Measurements from ENCODE around the gene USP24.
A peak's percentile ranks its signal among the peaks of the same experiment; 100 is the strongest.

USP24 gene

DNA sequence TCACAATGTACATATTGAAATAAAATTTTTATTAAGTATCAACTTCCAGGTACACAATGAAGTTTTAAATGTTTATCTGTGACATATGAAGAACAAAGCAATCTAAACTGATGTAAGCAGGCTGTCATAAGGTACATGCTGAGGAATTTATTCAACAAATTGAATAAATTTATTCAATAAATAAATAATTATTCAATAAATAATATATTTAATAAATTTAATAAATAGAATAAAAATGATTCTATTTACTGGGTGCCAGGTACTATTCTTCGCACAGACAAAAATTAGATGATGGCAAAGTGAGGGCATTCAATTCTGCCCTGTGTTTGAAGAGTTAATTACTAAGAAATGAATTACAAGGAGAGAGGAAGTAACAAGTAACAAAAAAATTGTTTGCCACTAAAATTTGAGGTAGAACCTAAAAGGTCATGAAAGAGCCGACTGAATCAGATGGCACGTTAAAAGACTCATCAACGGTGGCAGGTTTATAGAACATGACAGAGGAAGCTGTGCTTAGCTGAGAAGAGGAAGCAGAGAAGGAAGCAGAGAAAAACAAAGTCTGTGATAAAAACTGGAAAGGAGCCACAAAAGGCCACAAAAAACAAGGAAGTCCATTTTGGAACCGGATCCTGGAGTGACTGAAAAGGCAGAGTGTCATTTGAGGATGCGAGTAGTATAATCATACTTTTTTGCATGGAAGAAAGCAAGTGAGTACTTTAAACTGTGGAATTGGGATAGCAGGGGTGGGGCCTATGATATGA lies 2.2 kb upstream of the USP24 start:
- Histone ChIP-seq H3F3A (ENCODE audit: control insufficient read depth, insufficient read depth) (peaks cover 23% of the 10 kb centered on the region), H3K4me3 (ENCODE audit: low read length) (peak overlapping the region; percentile 95), H3K9me3 (ENCODE audit: control insufficient read depth, insufficient read depth, low read length) (no peaks in the 10 kb centered on the region), H3K9me2 (replicated peaks; ENCODE audit: control insufficient read depth, low read length) (no peaks in the 10 kb centered on the region), H3K27me3 (ENCODE audit: control insufficient read depth, low read length) (no peaks in the 10 kb centered on the region), H3K36me3 (ENCODE audit: control insufficient read depth, low read length) (peaks cover 9% of the 10 kb centered on the region), H3K4me2 (ENCODE audit: low read length) (peak overlapping the region; percentile 98), H4K20me1 (ENCODE audit: control insufficient read depth, insufficient read depth, low read depth, low read length) (0 out of 2 replicates have a peak, but pooled peaks cover 1% of the 10 kb centered on the region), H3K4me1 (ENCODE audit: control insufficient read depth, low read length) (peaks cover 41% of the 10 kb centered on the region), H3K27ac (ENCODE audit: low read depth, low read length) (peak overlapping the region; percentile 58), H3K79me2 (ENCODE audit: control insufficient read depth, low read length) (peaks cover 37% of the 10 kb centered on the region)
- TF ChIP-seq, protein P1, sequence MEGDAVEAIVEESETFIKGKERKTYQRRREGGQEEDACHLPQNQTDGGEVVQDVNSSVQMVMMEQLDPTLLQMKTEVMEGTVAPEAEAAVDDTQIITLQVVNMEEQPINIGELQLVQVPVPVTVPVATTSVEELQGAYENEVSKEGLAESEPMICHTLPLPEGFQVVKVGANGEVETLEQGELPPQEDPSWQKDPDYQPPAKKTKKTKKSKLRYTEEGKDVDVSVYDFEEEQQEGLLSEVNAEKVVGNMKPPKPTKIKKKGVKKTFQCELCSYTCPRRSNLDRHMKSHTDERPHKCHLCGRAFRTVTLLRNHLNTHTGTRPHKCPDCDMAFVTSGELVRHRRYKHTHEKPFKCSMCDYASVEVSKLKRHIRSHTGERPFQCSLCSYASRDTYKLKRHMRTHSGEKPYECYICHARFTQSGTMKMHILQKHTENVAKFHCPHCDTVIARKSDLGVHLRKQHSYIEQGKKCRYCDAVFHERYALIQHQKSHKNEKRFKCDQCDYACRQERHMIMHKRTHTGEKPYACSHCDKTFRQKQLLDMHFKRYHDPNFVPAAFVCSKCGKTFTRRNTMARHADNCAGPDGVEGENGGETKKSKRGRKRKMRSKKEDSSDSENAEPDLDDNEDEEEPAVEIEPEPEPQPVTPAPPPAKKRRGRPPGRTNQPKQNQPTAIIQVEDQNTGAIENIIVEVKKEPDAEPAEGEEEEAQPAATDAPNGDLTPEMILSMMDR (IDR thresholded peaks at IDR 0.05; ENCODE audit: low read depth, low read length, poor library complexity, severe bottlenecking), result no peak
- TF ChIP-seq EZH2phosphoT487 (IDR thresholded peaks at IDR 0.05; ENCODE audit: borderline replicate concordance, low read length), result no peak

DNA sequence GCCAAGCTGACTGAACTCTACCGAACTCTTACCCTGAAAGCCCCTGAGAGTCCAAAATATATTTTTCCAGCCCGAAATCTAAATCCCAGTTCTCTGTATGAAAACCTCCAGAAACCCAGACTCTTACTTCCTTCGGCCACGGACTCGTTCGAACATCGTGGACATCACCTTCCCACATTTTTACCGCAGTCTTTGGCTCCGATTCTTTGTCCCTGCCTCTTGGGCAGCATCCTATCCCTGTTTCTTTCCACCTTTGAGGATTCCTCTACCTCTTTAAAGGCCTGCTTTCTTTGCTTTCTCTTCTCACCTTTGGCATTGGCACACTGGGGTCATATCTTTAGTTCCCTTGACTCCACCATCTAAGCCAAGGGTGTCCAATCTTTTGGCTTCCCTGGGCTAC lies 932 bp upstream of the USP24 start:
- no peak for TF ChIP-seq EZH2phosphoT487 (IDR thresholded peaks at IDR 0.05; ENCODE audit: borderline replicate concordance, low read length)
- TF ChIP-seq, protein P1 (IDR thresholded peaks at IDR 0.05; ENCODE audit: low read depth, low read length, poor library complexity, severe bottlenecking), result no peak
- Histone ChIP-seq H4K20me1 (ENCODE audit: control insufficient read depth, insufficient read depth, low read depth, low read length) (peaks cover 9% of the 10 kb centered on the region), H3K27me3 (ENCODE audit: control insufficient read depth, low read length) (no peaks in the 10 kb centered on the region), H3K27ac (ENCODE audit: low read depth, low read length) (peak overlapping the region; percentile 68), H3K4me2 (ENCODE audit: low read length) (peak overlapping the region; percentile 98), H3K9me3 (ENCODE audit: control insufficient read depth, insufficient read depth, low read length) (no peaks in the 10 kb centered on the region), H3K9me2 (replicated peaks; ENCODE audit: control insufficient read depth, low read length) (no peaks in the 10 kb centered on the region), H3K4me1 (ENCODE audit: control insufficient read depth, low read length) (peaks cover 54% of the 10 kb centered on the region), H3K4me3 (ENCODE audit: low read length) (peak overlapping the region; percentile 95), H3K79me2 (ENCODE audit: control insufficient read depth, low read length) (peaks cover 50% of the 10 kb centered on the region), H3F3A (ENCODE audit: control insufficient read depth, insufficient read depth) (peaks cover 23% of the 10 kb centered on the region), H3K36me3 (ENCODE audit: control insufficient read depth, low read length) (peaks cover 12% of the 10 kb centered on the region)

DNA sequence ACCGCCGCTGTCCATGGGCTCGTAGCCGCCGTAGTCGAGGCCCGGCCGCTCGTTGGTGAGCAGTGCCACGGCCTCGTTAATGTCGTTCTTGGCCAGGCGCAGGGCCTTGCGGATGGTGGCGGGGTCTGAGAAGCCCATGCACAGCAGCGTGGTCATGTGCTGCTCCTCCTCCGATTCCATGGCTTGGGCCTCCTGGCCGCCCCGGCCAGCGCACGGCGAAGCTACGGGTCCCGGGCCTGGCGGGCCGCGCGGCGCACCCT lies 300 bp downstream of the USP24 start:
- peaks cover 13% of the 10 kb centered on the region for H4K20me1 ChIP-seq (ENCODE audit: control insufficient read depth, insufficient read depth, low read depth, low read length)
- peaks cover 63% of the 10 kb centered on the region for H3K79me2 ChIP-seq (ENCODE audit: control insufficient read depth, low read length)
- TF ChIP-seq EZH2phosphoT487 (IDR thresholded peaks at IDR 0.05; ENCODE audit: borderline replicate concordance, low read length), result no peak
- no peaks in the 10 kb centered on the region for H3K9me3 ChIP-seq (ENCODE audit: control insufficient read depth, insufficient read depth, low read length)
- H3K4me2 ChIP-seq (ENCODE audit: low read length), result peak overlapping the region; percentile 98
- peak overlapping the region; percentile 95 for H3K4me3 ChIP-seq (ENCODE audit: low read length)
- peaks cover 66% of the 10 kb centered on the region for H3K4me1 ChIP-seq (ENCODE audit: control insufficient read depth, low read length)
- peak overlapping the region; percentile 68 for H3K27ac ChIP-seq (ENCODE audit: low read depth, low read length)
- H3F3A ChIP-seq (ENCODE audit: control insufficient read depth, insufficient read depth), result peaks cover 23% of the 10 kb centered on the region
- peaks cover 16% of the 10 kb centered on the region for H3K36me3 ChIP-seq (ENCODE audit: control insufficient read depth, low read length)
- no peaks in the 10 kb centered on the region for H3K9me2 ChIP-seq (replicated peaks; ENCODE audit: control insufficient read depth, low read length)
- no peaks in the 10 kb centered on the region for H3K27me3 ChIP-seq (ENCODE audit: control insufficient read depth, low read length)

DNA sequence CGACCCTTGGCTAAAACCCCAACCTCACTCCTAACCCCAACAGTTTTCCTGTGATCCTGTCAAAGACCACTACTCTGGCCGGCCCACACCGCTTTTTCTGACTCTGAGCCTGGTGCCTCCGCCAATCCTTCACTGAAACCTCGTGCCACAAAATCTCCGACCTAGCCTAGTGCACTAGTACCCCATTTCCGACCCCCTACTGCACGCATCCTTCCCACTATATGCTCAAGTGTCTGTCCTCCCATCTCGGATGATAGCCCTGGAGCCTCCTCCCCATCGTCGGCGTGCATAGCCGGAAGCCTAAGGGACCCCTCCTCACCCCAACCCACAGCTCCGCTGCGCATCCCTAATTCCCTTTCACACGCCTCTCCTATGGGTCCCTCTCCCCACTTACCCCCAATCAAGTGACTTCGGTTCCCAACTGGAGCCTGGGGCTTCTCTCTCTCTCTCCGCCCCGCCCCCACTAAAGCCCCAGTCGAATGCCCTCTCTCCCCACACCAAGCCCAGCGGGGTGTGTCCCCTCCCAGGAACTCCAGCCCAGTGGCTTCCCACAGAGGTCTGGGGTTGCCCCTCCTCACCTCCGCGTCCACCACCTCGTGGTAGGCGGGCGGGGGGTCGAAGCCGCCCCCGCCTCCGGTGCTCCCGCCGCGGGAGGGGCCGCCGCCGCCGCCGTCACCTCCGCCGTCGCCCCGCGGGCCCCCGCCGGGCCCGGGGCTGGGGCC lies 791 bp downstream of the USP24 start:
- H3K4me1 ChIP-seq (ENCODE audit: control insufficient read depth, low read length), result peaks cover 71% of the 10 kb centered on the region
- H3K27ac ChIP-seq (ENCODE audit: low read depth, low read length), result peak overlapping the region; percentile 68
- no peaks in the 10 kb centered on the region for H3K27me3 ChIP-seq (ENCODE audit: control insufficient read depth, low read length)
- peaks cover 68% of the 10 kb centered on the region for H3K79me2 ChIP-seq (ENCODE audit: control insufficient read depth, low read length)
- no peaks in the 10 kb centered on the region for H3K9me2 ChIP-seq (replicated peaks; ENCODE audit: control insufficient read depth, low read length)
- peaks cover 16% of the 10 kb centered on the region for H3K36me3 ChIP-seq (ENCODE audit: control insufficient read depth, low read length)
- TF ChIP-seq, protein P1 (IDR thresholded peaks at IDR 0.05; ENCODE audit: low read depth, low read length, poor library complexity, severe bottlenecking), result no peak
- TF ChIP-seq EZH2phosphoT487 (IDR thresholded peaks at IDR 0.05; ENCODE audit: borderline replicate concordance, low read length), result no peak
- peak overlapping the region; percentile 95 for H3K4me3 ChIP-seq (ENCODE audit: low read length)
- peaks cover 13% of the 10 kb centered on the region for H4K20me1 ChIP-seq (ENCODE audit: control insufficient read depth, insufficient read depth, low read depth, low read length)
- H3F3A ChIP-seq (ENCODE audit: control insufficient read depth, insufficient read depth), result peaks cover 23% of the 10 kb centered on the region
- peak overlapping the region; percentile 98 for H3K4me2 ChIP-seq (ENCODE audit: low read length)
- H3K9me3 ChIP-seq (ENCODE audit: control insufficient read depth, insufficient read depth, low read length), result no peaks in the 10 kb centered on the region

Measured in DOHH2 (cell line).